NB4 (cell line): Measurements from ENCODE around the gene PBRM1.

Experiments used
- CTCF ChIP-seq: IDR thresholded peaks from one replicate; pipeline ENCODE4 v1.5.1; 2012; ENCODE audit warnings: low read depth, low read length
- POLR2A ChIP-seq: IDR thresholded peaks from 2 replicates; pipeline ENCODE4 v1.6.1; 2011; ENCODE audit warnings: mild to moderate bottlenecking; ENCODE audit not compliant: insufficient read length; ENCODE audit errors: extremely low read depth

- no peak for TF ChIP-seq POLR2A
- no peak for TF ChIP-seq CTCF
Observed at GRCh38 chr3:52683611-52684010, 2.1 kb downstream of the PBRM1 start.
